NB4 (cell line): ENCODE measurements around the gene STK10.

Experiments
- DNase-seq: peaks from one replicate; pipeline ENCODE4 v3.0.0; 2010; ENCODE audit warnings: low read depth
- H3K4me3 ChIP-seq: one replicate; pipeline ENCODE4 v1.5.1; 2011; ENCODE audit warnings: mild to moderate bottlenecking, low read depth, low read length, moderate library complexity
- CTCF ChIP-seq: IDR thresholded peaks from one replicate; pipeline ENCODE4 v1.5.1; 2012; ENCODE audit warnings: low read depth, low read length
- MAX ChIP-seq: IDR thresholded peaks from 2 replicates; pipeline ENCODE4 v1.6.1; 2011; ENCODE audit warnings: low read depth, low read length
- MYC ChIP-seq: IDR thresholded peaks from 2 replicates; pipeline ENCODE4 v1.6.1; 2011; ENCODE audit warnings: low read depth, low read length
- POLR2A ChIP-seq: IDR thresholded peaks from 2 replicates; pipeline ENCODE4 v1.6.1; 2011; ENCODE audit warnings: mild to moderate bottlenecking; ENCODE audit not compliant: insufficient read length; ENCODE audit errors: extremely low read depth

The STK10 gene

DNA sequence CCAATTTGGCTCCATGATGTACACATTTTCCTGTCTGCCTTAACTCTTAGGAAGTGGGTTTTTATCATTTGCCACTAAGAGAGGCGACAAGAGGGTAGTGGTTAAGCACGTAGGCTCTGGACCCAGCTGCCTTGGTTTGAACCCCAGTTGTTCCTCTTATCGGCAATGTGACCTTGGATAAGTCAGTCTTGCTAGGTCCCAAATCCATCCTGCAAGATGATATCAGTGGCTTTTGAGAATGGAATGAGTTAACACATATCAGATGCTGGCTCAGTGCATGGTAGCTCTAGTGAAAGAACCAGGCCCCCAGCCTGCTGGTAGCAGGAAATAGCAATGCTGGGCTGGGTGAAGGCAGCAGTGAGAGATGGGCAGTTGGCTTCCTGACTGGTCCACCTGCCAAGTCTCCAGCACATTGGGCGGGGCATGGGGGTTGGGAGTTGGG lies 72.5 kb downstream of the STK10 start:
- peak; percentile 83 for DNase-seq
- H3K4me3 ChIP-seq, result peak overlapping the region; percentile 40
- no peak for TF ChIP-seq POLR2A
- TF ChIP-seq MAX, result no peak
- no peak for TF ChIP-seq CTCF
- TF ChIP-seq MYC, result no peak

DNA sequence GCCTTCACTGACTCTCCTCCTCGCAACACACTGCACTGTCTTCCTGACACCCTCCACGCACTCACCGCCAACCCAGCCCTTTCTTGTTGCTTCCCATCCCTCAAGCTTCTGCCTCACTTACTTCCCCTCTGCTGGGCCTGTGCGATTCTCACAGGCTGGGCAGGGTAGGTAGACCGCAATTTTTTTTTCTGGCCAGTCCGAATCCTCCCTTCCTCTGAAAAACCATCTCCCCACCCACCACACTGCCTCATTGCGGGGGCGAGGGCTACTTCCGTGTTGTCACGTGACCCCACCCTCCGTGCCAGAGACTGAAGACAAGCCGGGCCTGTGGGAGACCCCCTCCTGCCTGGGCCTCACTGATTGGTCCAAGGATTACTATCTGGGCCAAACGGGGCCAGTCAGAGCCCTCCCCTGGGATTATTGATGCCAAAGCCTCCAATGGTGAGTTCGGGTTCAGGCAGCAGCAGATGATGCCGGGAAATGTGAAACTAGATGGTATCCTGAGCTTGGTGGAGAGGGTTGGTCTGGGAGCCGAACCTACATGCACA lies 73.1 kb downstream of the STK10 start:
- TF ChIP-seq POLR2A, result peak; percentile 30
- peak; percentile 83 for TF ChIP-seq MAX
- peak; percentile 69; the same call in 1 of the 2 replicates for TF ChIP-seq MYC
- no peak for TF ChIP-seq CTCF
- peak overlapping the region; percentile 40 for H3K4me3 ChIP-seq
- DNase-seq, result peak; percentile 100

DNA sequence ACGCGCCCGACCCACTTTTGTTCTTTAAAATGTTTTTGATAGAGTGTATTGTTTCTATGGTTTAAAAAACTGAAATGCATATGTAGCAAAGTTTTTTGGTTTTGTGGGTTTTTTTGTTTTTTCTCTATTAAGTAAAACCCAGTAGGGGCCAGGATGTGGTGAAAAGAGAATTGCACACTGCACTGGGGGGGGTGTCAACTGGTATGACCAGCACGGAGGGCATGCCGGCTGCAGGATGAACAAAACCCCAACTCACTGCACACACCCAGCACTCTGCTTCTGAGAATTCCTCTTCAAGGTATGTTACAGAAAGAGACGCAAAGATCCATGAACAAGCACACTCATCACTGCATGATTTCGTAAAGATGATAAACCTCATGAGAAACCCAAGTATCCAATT lies 75.0 kb downstream of the STK10 start:
- H3K4me3 ChIP-seq, result peak overlapping the region; percentile 40

GRCh38 chr5:172111852-172112225 lies 76.2 kb downstream of the STK10 start:
- peak overlapping the region; percentile 26 for H3K4me3 ChIP-seq
- no peak for DNase-seq
- TF ChIP-seq POLR2A (no peak), MYC (no peak), MAX (no peak), CTCF (no peak)

More for the DNA sequence above, 75.0 kb downstream of the STK10 start:
- peak; percentile 97 for DNase-seq
- TF ChIP-seq CTCF, result no peak
- TF ChIP-seq MAX, result peak; percentile 39; the same call in 1 of the 2 replicates
- TF ChIP-seq POLR2A, result no peak
- TF ChIP-seq MYC, result peak; percentile 81; the same call in 1 of the 2 replicates

GRCh38 chr5:172110921-172111851 lies 76.8 kb downstream of the STK10 start:
- TF ChIP-seq MYC (peak; percentile 77), CTCF (no peak), MAX (peak; percentile 79), POLR2A (peak; percentile 18)
- DNase-seq, result peak; percentile 99
- peak overlapping the region; percentile 27 for H3K4me3 ChIP-seq
